ENCODE measurements around the gene LNPEP. TPM values are rescaled to one million over a fixed set of nuclear protein-coding genes. Genes with fewer than 3 reads are reported as not detected.

LNPEP gene
- total and polyA plus RNA-seq, 10 of the 15 experiments (the other 5 are each of a cell fraction or from before 2014, with no cell fraction given): 5.6 to 54.9 (median 25.0) TPM

DNA sequence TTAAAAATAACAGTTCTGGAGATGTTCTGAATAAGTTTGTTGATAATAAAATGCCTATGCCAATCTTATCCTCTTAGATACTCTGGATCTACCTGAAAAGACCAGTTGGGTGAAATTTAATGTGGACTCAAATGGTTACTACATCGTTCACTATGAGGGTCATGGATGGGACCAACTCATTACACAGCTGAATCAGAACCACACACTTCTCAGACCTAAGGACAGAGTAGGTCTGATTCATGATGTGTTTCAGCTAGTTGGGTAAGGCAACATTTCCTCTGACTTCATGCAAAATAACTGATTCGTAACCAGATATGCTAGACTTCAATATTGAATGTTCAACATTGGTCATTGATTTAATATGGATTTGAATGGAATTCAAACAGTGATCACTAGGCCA is 32.6 kb upstream of the LNPEP start:
- ChIA-PET POLR2A (no interaction called here), RAD21 (ENCODE audit: unreplicated experiment) (interaction anchor here (0.9 to 2.6 kb wide), 3 partner anchors 28 to 34 kb away, joined by 3 to 11 read pairs (median 3); no protein-coding TSS in a partner anchor), CTCF (interaction anchor here (1.1 to 10.7 kb wide), 5 partner anchors 14 to 258 kb away, joined by 3 to 167 read pairs (median 4); no protein-coding TSS in a partner anchor), SMC1A (ENCODE audit: uncharacterized antibody, unreplicated experiment) (interaction anchor here (1.3 to 2.5 kb wide), 3 partner anchors 13 to 36 kb away, joined by 3 to 17 read pairs (median 4); no protein-coding TSS in a partner anchor)
- no peak overlapping the region for H3K27ac ChIP-seq (ENCODE audit: control insufficient read depth, insufficient read depth)
- no peak overlapping the region for H3K4me2 ChIP-seq (ENCODE audit: control insufficient read depth, insufficient read depth)
- no TSS peak for BruUV-seq (replicated peaks)
- no peaks in the 10 kb centered on the region for H3K27me3 ChIP-seq (replicated peaks in 1 of 2; ENCODE audit: control insufficient read depth in 2 of 2, insufficient read depth in 2 of 2, low read length in 1 of 2)
- no peak overlapping the region for H3K4me3 ChIP-seq
- ATAC-seq (no peak), DNase-seq (ENCODE audit: low read depth, low spot score) (no peak), FAIRE-seq (no peak)
- H3K79me2 ChIP-seq (ENCODE audit: control insufficient read depth, insufficient read depth, low read length): no peaks in the 10 kb centered on the region
- no peak overlapping the region for H3K9ac ChIP-seq (ENCODE audit: control insufficient read depth, insufficient read depth, low read length)
- H3K9me3 ChIP-seq (replicated peaks; ENCODE audit: control insufficient read depth, insufficient read depth, low read length): no peaks in the 10 kb centered on the region
- 83% methylated on average over 2 of the region's 2 CpGs for WGBS (ENCODE audit: insufficient coverage, insufficient replicate concordance, low lambda C conversion rate, missing lambda C conversion rate)
- intact Hi-C loops (cut with micrococcal nuclease; ENCODE audit: unreplicated experiment) (no loop called here), in situ Hi-C loops (cut with MboI) (no loop called here)
- H3K36me3 ChIP-seq (ENCODE audit: control insufficient read depth in 2 of 2, insufficient read depth in 2 of 2, low read length in 1 of 2): peaks cover 5 to 28% of the 10 kb centered on the region in 2 experiments
- H3K4me1 ChIP-seq (ENCODE audit: control insufficient read depth, insufficient read depth, low read length): peaks cover 3% of the 10 kb centered on the region; the same call in 1 of the 2 replicates
- H4K20me1 ChIP-seq (ENCODE audit: control insufficient read depth, insufficient read depth): no peaks in the 10 kb centered on the region
- H2AFZ ChIP-seq (ENCODE audit: control insufficient read depth, low read depth, low read length): no peak overlapping the region
- TF ChIP-seq ASH2L (IDR thresholded peaks at IDR 0.05; ENCODE audit: borderline replicate concordance, low read depth) (no peak), ZNF274 (IDR thresholded peaks at IDR 0.05; ENCODE audit: insufficient read depth, insufficient read length) (no peak), CHD1 (IDR thresholded peaks at IDR 0.05; ENCODE audit: low read depth, low read length) (no peak), STAT1 (conservative IDR thresholded peaks at IDR 0.05) (no peak), RFX5 (IDR thresholded peaks at IDR 0.05; ENCODE audit: low read depth, low read length) (no peak), NR2C2 (IDR thresholded peaks at IDR 0.05; ENCODE audit: borderline replicate concordance, control insufficient read depth, insufficient read length, low read depth) (no peak), ZBED1 (IDR thresholded peaks at IDR 0.05; ENCODE audit: borderline replicate concordance) (no peak), SUPT20H (IDR thresholded peaks at IDR 0.05; ENCODE audit: borderline replicate concordance, control insufficient read depth, low read depth, low read length) (no peak), BACH1 (IDR thresholded peaks at IDR 0.05; ENCODE audit: borderline replicate concordance) (no peak), ZNF207 (IDR thresholded peaks at IDR 0.05; ENCODE audit: borderline replicate concordance) (no peak), MYB (IDR thresholded peaks at IDR 0.05; ENCODE audit: borderline replicate concordance, low read depth, low read length) (no peak), HDGF (IDR thresholded peaks at IDR 0.05) (no peak), ZSCAN29 (IDR thresholded peaks at IDR 0.05) (no peak), SMC3 (IDR thresholded peaks at IDR 0.05; ENCODE audit: borderline replicate concordance, low read length) (no peak), MTA3 (IDR thresholded peaks at IDR 0.05; ENCODE audit: borderline replicate concordance, low read length) (no peak), SMAD5 (IDR thresholded peaks at IDR 0.05; ENCODE audit: low read depth) (no peak)
- TF ChIP-seq, protein P1, sequence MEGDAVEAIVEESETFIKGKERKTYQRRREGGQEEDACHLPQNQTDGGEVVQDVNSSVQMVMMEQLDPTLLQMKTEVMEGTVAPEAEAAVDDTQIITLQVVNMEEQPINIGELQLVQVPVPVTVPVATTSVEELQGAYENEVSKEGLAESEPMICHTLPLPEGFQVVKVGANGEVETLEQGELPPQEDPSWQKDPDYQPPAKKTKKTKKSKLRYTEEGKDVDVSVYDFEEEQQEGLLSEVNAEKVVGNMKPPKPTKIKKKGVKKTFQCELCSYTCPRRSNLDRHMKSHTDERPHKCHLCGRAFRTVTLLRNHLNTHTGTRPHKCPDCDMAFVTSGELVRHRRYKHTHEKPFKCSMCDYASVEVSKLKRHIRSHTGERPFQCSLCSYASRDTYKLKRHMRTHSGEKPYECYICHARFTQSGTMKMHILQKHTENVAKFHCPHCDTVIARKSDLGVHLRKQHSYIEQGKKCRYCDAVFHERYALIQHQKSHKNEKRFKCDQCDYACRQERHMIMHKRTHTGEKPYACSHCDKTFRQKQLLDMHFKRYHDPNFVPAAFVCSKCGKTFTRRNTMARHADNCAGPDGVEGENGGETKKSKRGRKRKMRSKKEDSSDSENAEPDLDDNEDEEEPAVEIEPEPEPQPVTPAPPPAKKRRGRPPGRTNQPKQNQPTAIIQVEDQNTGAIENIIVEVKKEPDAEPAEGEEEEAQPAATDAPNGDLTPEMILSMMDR (IDR thresholded peaks at IDR 0.05 in 2 of 3, conservative IDR thresholded peaks at IDR 0.05 in 1 of 3; ENCODE audit: control insufficient read depth in 2 of 3, extremely low read depth in 1 of 3, insufficient read depth in 1 of 3, low read depth in 3 of 3, low read length in 3 of 3): no peak
- TF ChIP-seq, protein P2, sequence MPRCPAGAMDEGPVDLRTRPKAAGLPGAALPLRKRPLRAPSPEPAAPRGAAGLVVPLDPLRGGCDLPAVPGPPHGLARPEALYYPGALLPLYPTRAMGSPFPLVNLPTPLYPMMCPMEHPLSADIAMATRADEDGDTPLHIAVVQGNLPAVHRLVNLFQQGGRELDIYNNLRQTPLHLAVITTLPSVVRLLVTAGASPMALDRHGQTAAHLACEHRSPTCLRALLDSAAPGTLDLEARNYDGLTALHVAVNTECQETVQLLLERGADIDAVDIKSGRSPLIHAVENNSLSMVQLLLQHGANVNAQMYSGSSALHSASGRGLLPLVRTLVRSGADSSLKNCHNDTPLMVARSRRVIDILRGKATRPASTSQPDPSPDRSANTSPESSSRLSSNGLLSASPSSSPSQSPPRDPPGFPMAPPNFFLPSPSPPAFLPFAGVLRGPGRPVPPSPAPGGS (IDR thresholded peaks at IDR 0.05; ENCODE audit: borderline replicate concordance, insufficient read depth, low read depth, low read length, poor library complexity, severe bottlenecking): no peak
- TF ChIP-seq, protein P3, sequence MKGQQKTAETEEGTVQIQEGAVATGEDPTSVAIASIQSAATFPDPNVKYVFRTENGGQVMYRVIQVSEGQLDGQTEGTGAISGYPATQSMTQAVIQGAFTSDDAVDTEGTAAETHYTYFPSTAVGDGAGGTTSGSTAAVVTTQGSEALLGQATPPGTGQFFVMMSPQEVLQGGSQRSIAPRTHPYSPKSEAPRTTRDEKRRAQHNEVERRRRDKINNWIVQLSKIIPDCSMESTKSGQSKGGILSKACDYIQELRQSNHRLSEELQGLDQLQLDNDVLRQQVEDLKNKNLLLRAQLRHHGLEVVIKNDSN (IDR thresholded peaks at IDR 0.05; ENCODE audit: borderline replicate concordance, extremely low read length, insufficient read depth, low read depth, low read length): no peak

Data from GM12878 (cell line).